HepG2 (cell line): Measurements from ENCODE around the gene GPC2. TPM values are rescaled to one million over a fixed set of nuclear protein-coding genes. Genes with fewer than 3 reads are reported as not detected.
A peak's percentile ranks its signal among the peaks of the same experiment; 100 is the strongest.

Experiments used
- ARNTL ChIP-seq: sonication (generic); formaldehyde crosslinking; IDR thresholded peaks from 2 replicates; pipeline ENCODE4 v1.4.0; 2020; ENCODE audit warnings: mild to moderate bottlenecking, missing genetic modification reagents
- ATF1 ChIP-seq: IDR thresholded peaks from 2 replicates; pipeline ENCODE4 v1.6.1; 2016; ENCODE audit warnings: mild to moderate bottlenecking, control low read depth
- DNMT1 ChIP-seq: sonication (generic); formaldehyde crosslinking; IDR thresholded peaks from 2 replicates; pipeline ENCODE4 v1.5.1; 2020; ENCODE audit warnings: mild to moderate bottlenecking, missing genetic modification reagents
- EHMT2 ChIP-seq: fragments of 200-600 bp; sonication (generic); IDR thresholded peaks from 2 replicates; pipeline ENCODE4 v1.7.0; 2017; ENCODE audit warnings: antibody characterized with exemption, low read depth, low read length, borderline replicate concordance
- FOXM1 ChIP-seq: sonication (generic); formaldehyde crosslinking; IDR thresholded peaks from 2 replicates; pipeline ENCODE4 v1.5.0; 2020; ENCODE audit warnings: missing genetic modification reagents
- GABPB1 ChIP-seq: IDR thresholded peaks from 2 replicates; pipeline ENCODE4 v1.6.1; 2016; ENCODE audit warnings: mild to moderate bottlenecking, missing genetic modification reagents, moderate library complexity, missing compliant biosample characterization
- GTF3A ChIP-seq: sonication (generic); formaldehyde crosslinking; conservative IDR thresholded peaks from 2 replicates; pipeline ENCODE4 v1.4.0; 2020; ENCODE audit warnings: mild to moderate bottlenecking, missing genetic modification reagents
- ISX ChIP-seq: sonication (generic); formaldehyde crosslinking; conservative IDR thresholded peaks from 2 replicates; pipeline ENCODE4 v1.5.0; 2020; ENCODE audit warnings: missing genetic modification reagents
- JUND ChIP-seq: sonication (generic); formaldehyde crosslinking; IDR thresholded peaks from 2 replicates; pipeline ENCODE4 v1.8.0; 2022; ENCODE audit warnings: mild to moderate bottlenecking, missing genetic modification reagents
- MIER2 ChIP-seq: IDR thresholded peaks from 2 replicates; pipeline ENCODE4 v1.6.1; 2016; ENCODE audit warnings: missing biosample characterization, missing genetic modification reagents
- NFYB ChIP-seq: sonication (generic); formaldehyde crosslinking; IDR thresholded peaks from 2 replicates; pipeline ENCODE4 v1.4.0; 2020; ENCODE audit warnings: missing genetic modification reagents
- ONECUT2 ChIP-seq: sonication (generic); formaldehyde crosslinking; IDR thresholded peaks from 2 replicates; pipeline ENCODE4 v1.4.0; 2020; ENCODE audit warnings: missing genetic modification reagents
- RBAK ChIP-seq: sonication (generic); formaldehyde crosslinking; IDR thresholded peaks from 2 replicates; pipeline ENCODE4 v1.5.1; 2020; ENCODE audit warnings: mild to moderate bottlenecking, missing genetic modification reagents
- REST ChIP-seq, 2 experiments: IDR thresholded peaks; 2 replicates each; pipeline ENCODE4 v1.6.1; 2011 to 2012; ENCODE audit warnings: low read length in 2 of 2, borderline replicate concordance in 1 of 2, low read depth in 1 of 2, mild to moderate bottlenecking in 1 of 2, moderate library complexity in 1 of 2
- RFX3 ChIP-seq: IDR thresholded peaks from 2 replicates; pipeline ENCODE4 v1.6.1; 2016; ENCODE audit warnings: missing biosample characterization, missing genetic modification reagents
- SMAD1 ChIP-seq: sonication (generic); formaldehyde crosslinking; IDR thresholded peaks from 2 replicates; pipeline ENCODE4 v1.4.0; 2020; ENCODE audit warnings: missing genetic modification reagents, low read depth, mild to moderate bottlenecking, borderline replicate concordance
- SNRNP70 ChIP-seq: fragments of 200-400 bp; formaldehyde crosslinking; IDR thresholded peaks from 2 replicates; pipeline ENCODE4 v1.6.1; 2017; ENCODE audit warnings: mild to moderate bottlenecking, low read depth, low read length, moderate library complexity
- ZC3H4 ChIP-seq: sonication (generic); formaldehyde crosslinking; IDR thresholded peaks from 2 replicates; pipeline ENCODE4 v1.4.0; 2020; ENCODE audit warnings: missing genetic modification reagents, borderline replicate concordance
- ZNF10 ChIP-seq: sonication (generic); formaldehyde crosslinking; IDR thresholded peaks from 2 replicates; pipeline ENCODE4 v1.4.0; 2020; ENCODE audit warnings: mild to moderate bottlenecking, low read depth, missing genetic modification reagents, borderline replicate concordance
- ZNF530 ChIP-seq: sonication (generic); formaldehyde crosslinking; IDR thresholded peaks from 2 replicates; pipeline ENCODE4 v1.5.0; 2020; ENCODE audit warnings: low read depth, mild to moderate bottlenecking, missing genetic modification reagents
- ZNF788 ChIP-seq: sonication (generic); formaldehyde crosslinking; IDR thresholded peaks from 2 replicates; pipeline ENCODE4 v1.5.0; 2020; ENCODE audit warnings: mild to moderate bottlenecking, missing genetic modification reagents, borderline replicate concordance
- polyA plus RNA-seq, 8 experiments: library from polyadenylated mRNA; depleted of rRNA in 3 of 8; stranded (reverse) in 7 of 8; unstranded in 1 of 8; fragments of >200 nt; fragmentation: Illumina TruSeq in 4 of 8; extraction: Trizol in 4 of 8; gene quantifications; 2 replicates each; pipeline versions ENCODE4 v1.2.1 to v1.2.3, GENCODE V29; 2011 to 2016; ENCODE audit warnings: low read depth in 4 of 8, missing spikeins in 1 of 8, mixed read lengths in 1 of 8; ENCODE audit not compliant: insufficient read depth in 1 of 8
- total RNA-seq, 5 experiments: library from RNA; depleted of rRNA; stranded (reverse); fragments of >200 nt; fragmentation: Illumina TruSeq; extraction: Trizol; gene quantifications; 2 replicates each; pipeline ENCODE4 v1.2.3, GENCODE V29; 2016; ENCODE audit warnings: low read depth in 1 of 5
- TF ChIP-seq, protein P1 (sequence below): sonication (generic); formaldehyde crosslinking; IDR thresholded peaks from 2 replicates; pipeline ENCODE4 v1.5.0; 2020; ENCODE audit warnings: mild to moderate bottlenecking, missing genetic modification reagents

The GPC2 gene
- total and polyA plus RNA-seq, 2 of the 13 experiments (the other 11 are each of a cell fraction or from before 2014, with no cell fraction given), result 0.64 to 0.78 TPM

GRCh38 chr7:100126931-100127865 is 50.0 kb downstream of the GPC2 start, which contains the start of gene MBLAC1 (continued):
- TF ChIP-seq ATF1, result peak; percentile 31; the same call in 1 of the 2 replicates
- 0 out of 2 replicates have a peak, but pooled peaks have one; percentile 8 for TF ChIP-seq ARNTL (CRISPR knock-in tag)
- no peak for TF ChIP-seq ONECUT2 (CRISPR knock-in tag)
- no peak for TF ChIP-seq EHMT2
- TF ChIP-seq ZNF530, result no peak
- TF ChIP-seq ZNF10 (CRISPR knock-in tag), result no peak
- peak; percentile 88; the same call in 1 of the 2 replicates for TF ChIP-seq GTF3A
- no peak for TF ChIP-seq RBAK (CRISPR knock-in tag)
- peak; percentile 76; the same call in 1 of the 2 replicates for TF ChIP-seq DNMT1 (CRISPR knock-in tag)
- TF ChIP-seq ZC3H4 (CRISPR knock-in tag), result 0 out of 2 replicates have a peak, but pooled peaks have one; percentile 10
- no peak for TF ChIP-seq FOXM1 (CRISPR knock-in tag)
- no peak for TF ChIP-seq MIER2 (CRISPR knock-in tag)
- TF ChIP-seq RFX3 (CRISPR knock-in tag), result no peak
- TF ChIP-seq, protein P1, sequence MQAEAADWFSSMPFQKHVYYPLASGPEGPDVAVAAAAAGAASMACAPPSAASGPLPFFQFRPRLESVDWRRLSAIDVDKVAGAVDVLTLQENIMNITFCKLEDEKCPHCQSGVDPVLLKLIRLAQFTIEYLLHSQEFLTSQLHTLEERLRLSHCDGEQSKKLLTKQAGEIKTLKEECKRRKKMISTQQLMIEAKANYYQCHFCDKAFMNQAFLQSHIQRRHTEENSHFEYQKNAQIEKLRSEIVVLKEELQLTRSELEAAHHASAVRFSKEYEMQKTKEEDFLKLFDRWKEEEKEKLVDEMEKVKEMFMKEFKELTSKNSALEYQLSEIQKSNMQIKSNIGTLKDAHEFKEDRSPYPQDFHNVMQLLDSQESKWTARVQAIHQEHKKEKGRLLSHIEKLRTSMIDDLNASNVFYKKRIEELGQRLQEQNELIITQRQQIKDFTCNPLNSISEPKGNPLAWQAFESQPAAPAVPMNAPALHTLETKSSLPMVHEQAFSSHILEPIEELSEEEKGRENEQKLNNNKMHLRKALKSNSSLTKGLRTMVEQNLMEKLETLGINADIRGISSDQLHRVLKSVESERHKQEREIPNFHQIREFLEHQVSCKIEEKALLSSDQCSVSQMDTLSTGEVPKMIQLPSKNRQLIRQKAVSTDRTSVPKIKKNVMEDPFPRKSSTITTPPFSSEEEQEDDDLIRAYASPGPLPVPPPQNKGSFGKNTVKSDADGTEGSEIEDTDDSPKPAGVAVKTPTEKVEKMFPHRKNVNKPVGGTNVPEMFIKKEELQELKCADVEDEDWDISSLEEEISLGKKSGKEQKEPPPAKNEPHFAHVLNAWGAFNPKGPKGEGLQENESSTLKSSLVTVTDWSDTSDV (CRISPR knock-in tag), result no peak
- TF ChIP-seq ISX (CRISPR knock-in tag), result peak; percentile 69; the same call in 1 of the 2 replicates
- TF ChIP-seq GABPB1 (CRISPR knock-in tag), result peak; percentile 56
- TF ChIP-seq ZNF788, result peak; percentile 4; the same call in 1 of the 2 replicates
- TF ChIP-seq REST (IDR thresholded peaks at IDR 0.05; ENCODE audit: borderline replicate concordance in 1 of 2, low read depth in 1 of 2, low read length in 2 of 2), result peak in 1 of 2 experiments; percentile 22; a peak in 1 of 4 replicates
- peak; percentile 29; the same call in 1 of the 2 replicates for TF ChIP-seq SMAD1 (CRISPR knock-in tag)
- TF ChIP-seq JUND (CRISPR knock-in tag), result no peak
- no peak for TF ChIP-seq NFYB
- no peak for TF ChIP-seq SNRNP70
